ENCODE results near the gene PRKX. TPM values are rescaled to one million over a fixed set of nuclear protein-coding genes. Genes with fewer than 3 reads are reported as not detected.
"Not testable (repeated sequence)": the region's sequence is repeated elsewhere in the genome, so short reads cannot be mapped to it uniquely, and the experiment has no call there.

The PRKX gene
- total RNA-seq, 4 donors from 2014 or later = 27.8 to 43.7 (median 41.2) TPM

DNA sequence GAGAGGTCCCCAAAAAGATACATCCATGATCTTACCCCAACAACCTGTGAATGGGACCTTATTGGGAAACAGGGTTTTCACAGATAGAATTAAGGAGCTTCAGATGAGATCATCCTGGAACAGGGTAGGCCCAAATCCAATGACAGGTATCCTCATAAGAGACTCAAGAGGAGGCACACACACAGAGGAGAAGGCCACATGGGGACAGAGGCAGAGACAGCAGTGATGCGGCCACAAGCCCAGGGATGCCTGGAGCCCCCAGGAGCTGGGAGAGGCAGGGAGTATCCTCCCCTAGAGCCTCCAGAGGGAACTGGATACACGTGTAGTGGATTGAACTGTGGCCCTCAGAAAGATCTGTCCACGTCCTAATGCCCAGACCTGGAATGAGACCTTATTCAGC is 82.3 kb downstream of the PRKX start:
- DNase-seq (ENCODE audit: low spot score in 2 of 2) = no peak
- H3K4me3 ChIP-seq = no peak overlapping the region
- no peaks in the 10 kb centered on the region for H3K4me1 ChIP-seq
- no peak overlapping the region for H3K27ac ChIP-seq
- H3K27me3 ChIP-seq = no peaks in the 10 kb centered on the region
- TF ChIP-seq, protein P1, sequence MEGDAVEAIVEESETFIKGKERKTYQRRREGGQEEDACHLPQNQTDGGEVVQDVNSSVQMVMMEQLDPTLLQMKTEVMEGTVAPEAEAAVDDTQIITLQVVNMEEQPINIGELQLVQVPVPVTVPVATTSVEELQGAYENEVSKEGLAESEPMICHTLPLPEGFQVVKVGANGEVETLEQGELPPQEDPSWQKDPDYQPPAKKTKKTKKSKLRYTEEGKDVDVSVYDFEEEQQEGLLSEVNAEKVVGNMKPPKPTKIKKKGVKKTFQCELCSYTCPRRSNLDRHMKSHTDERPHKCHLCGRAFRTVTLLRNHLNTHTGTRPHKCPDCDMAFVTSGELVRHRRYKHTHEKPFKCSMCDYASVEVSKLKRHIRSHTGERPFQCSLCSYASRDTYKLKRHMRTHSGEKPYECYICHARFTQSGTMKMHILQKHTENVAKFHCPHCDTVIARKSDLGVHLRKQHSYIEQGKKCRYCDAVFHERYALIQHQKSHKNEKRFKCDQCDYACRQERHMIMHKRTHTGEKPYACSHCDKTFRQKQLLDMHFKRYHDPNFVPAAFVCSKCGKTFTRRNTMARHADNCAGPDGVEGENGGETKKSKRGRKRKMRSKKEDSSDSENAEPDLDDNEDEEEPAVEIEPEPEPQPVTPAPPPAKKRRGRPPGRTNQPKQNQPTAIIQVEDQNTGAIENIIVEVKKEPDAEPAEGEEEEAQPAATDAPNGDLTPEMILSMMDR (IDR thresholded peaks at IDR 0.05) = no peak
- TF ChIP-seq POLR2AphosphoS5 (IDR thresholded peaks at IDR 0.05) (no peak), POLR2A (IDR thresholded peaks at IDR 0.05) (no peak), EP300 (IDR thresholded peaks at IDR 0.05) (no peak)
- H3K36me3 ChIP-seq = peaks cover 4% of the 10 kb centered on the region
- 96% methylated on average over 3 of the region's 3 CpGs for WGBS
- H3K9me3 ChIP-seq = no peaks in the 10 kb centered on the region

DNA sequence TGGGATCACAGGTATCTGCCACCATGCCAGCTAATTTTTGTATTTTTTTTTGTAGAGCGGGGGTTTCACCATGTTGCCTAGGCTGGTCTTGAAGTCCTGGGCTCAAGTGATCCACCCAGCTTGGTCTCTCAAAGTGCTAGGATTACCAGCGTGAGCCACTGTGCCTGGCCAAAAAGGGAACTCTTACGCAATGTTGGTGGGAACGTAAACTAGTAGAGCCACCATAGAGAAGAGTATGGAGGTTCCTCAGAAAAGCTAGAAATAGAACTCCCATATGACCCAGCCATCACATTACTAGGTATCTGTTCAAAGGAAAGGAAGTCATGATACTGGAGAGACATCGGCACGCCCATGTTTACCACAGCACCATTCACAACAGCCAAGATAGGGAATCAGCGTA is 85.9 kb downstream of the PRKX start:
- H3K27ac ChIP-seq = no peak overlapping the region
- H3K4me3 ChIP-seq = no peak overlapping the region
- WGBS = 97% methylated on average over 7 of the region's 7 CpGs
- H3K36me3 ChIP-seq = peaks cover 3% of the 10 kb centered on the region
- no peaks in the 10 kb centered on the region for H3K9me3 ChIP-seq
- no peaks in the 10 kb centered on the region for H3K27me3 ChIP-seq
- TF ChIP-seq, protein P1 (IDR thresholded peaks at IDR 0.05) = no peak
- no peak for TF ChIP-seq POLR2AphosphoS5 (IDR thresholded peaks at IDR 0.05)
- TF ChIP-seq POLR2A (IDR thresholded peaks at IDR 0.05) = no peak
- no peak for TF ChIP-seq EP300 (IDR thresholded peaks at IDR 0.05)
- no peak for DNase-seq (ENCODE audit: low spot score in 2 of 2)
- H3K4me1 ChIP-seq = no peaks in the 10 kb centered on the region

DNA sequence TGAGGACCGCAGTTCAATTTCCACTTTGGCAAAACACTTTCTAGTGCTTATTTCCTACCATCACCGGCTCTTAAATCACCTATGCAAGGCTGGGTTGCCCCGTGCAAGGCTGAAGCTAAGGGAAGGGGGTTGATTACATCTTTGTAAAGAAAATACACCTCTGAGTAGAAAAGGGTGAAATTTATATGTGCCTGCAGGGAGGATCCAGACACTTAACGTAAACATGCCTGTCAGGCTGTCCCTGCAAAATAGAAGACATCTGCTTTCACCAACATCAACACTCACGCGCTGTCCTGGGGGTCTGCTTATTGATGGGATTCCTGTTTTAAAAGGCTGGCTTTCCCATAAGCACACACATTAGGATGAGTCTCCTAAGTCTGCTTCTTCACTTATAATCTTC is 92.0 kb downstream of the PRKX start:
- Histone ChIP-seq H3K4me3 (no peak overlapping the region), H3K9me3 (no peaks in the 10 kb centered on the region), H3K27me3 (no peaks in the 10 kb centered on the region), H3K27ac (no peak overlapping the region), H3K36me3 (peaks cover 13% of the 10 kb centered on the region), H3K4me1 (no peaks in the 10 kb centered on the region)
- no peak for TF ChIP-seq POLR2AphosphoS5 (IDR thresholded peaks at IDR 0.05)
- no peak for TF ChIP-seq EP300 (IDR thresholded peaks at IDR 0.05)
- TF ChIP-seq, protein P1 (IDR thresholded peaks at IDR 0.05) = no peak
- no peak for TF ChIP-seq POLR2A (IDR thresholded peaks at IDR 0.05)
- DNase-seq (ENCODE audit: low spot score in 2 of 2) = no peak
- WGBS = 82% methylated on average over 6 of the region's 6 CpGs

DNA sequence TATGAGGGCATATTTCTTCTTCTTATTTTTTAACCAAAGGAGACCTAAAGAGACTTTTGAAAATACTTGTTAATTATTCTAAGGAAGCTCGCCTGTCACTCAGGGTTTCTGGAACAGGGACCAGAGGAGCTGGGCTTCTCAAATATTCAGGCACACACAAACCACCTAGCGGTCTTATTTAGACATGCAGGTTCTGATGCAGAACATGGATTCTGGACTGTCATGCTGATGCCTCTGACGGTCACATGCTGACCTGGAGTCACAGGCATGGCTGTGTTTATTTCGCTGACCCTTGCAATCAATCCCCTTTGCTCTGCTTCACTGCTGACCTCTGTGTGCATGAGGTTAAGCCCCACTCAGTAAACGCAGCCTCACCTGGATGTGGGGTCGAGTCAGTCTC is 101.7 kb downstream of the PRKX start:
- WGBS = 89% methylated on average over 6 of the region's 6 CpGs
- not testable (repeated sequence) for DNase-seq (ENCODE audit: low spot score in 2 of 2)
- peaks cover 29% of the 10 kb centered on the region for H3K36me3 ChIP-seq

DNA sequence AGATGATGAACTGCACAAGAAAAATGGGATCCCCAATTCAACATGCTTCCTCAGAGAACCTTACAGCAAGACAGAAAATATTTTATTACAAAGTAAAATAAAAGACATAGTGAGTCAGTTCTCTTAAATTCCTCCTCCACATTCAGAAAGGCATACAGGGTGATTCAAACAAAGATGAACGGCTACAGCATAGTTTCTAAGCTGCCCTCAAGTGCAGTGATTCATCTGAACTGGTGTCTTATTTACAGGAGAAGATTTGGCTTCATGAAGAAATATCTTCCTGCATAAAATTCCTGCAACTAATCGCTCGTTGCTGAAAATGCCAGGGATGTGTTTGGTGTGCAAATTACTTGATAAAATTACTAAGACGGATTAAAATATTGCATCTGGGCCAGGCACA is 103.6 kb downstream of the PRKX start:
- WGBS = 91% methylated on average over 4 of the region's 4 CpGs
- Histone ChIP-seq H3K27me3 (no peaks in the 10 kb centered on the region), H3K4me1 (no peaks in the 10 kb centered on the region), H3K36me3 (peaks cover 22% of the 10 kb centered on the region), H3K27ac (no peak overlapping the region), H3K9me3 (no peaks in the 10 kb centered on the region), H3K4me3 (no peak overlapping the region)
- DNase-seq (ENCODE audit: low spot score in 2 of 2) = no peak
- TF ChIP-seq EP300 (IDR thresholded peaks at IDR 0.05) (no peak), POLR2AphosphoS5 (IDR thresholded peaks at IDR 0.05) (no peak), POLR2A (IDR thresholded peaks at IDR 0.05) (no peak)
- TF ChIP-seq, protein P1 (IDR thresholded peaks at IDR 0.05) = no peak

More for the DNA sequence above, 101.7 kb downstream of the PRKX start:
- H3K4me3 ChIP-seq, H3K27ac ChIP-seq, H3K4me1 ChIP-seq, H3K27me3 ChIP-seq, H3K9me3 ChIP-seq: not testable (repeated sequence)

DNA sequence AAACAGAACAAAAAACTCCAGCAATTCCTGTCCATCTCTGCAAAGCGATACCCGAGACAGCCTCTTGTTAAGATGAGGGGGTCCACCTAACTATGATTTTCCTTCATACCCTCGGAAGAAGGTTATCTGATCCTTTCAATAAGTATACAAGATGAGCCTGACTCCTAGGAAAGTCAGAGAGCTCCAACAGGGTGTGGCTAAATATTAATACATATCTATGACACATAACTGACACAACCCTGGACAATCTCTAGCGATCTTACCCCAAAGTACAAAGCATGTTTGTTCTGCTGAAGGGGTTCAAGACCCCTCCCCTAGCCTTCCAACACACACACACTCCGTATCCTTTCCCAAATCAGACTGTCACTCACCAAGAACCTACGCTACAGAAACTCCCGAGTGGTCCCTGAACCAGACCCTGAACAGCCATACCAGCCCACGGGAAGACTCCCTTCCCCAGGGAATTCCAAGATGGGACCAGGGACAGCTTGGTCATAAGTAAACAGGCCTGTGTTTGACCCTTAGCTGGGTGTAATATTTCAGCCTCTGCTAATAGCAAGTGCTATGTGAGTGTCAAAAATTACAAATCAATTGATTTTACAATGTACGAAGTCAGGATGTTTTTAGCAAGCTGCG is 110.3 kb downstream of the PRKX start:
- Histone ChIP-seq H3K36me3 (no peaks in the 10 kb centered on the region), H3K4me1 (no peaks in the 10 kb centered on the region), H3K4me3 (no peak overlapping the region), H3K27ac (no peak overlapping the region), H3K9me3 (no peaks in the 10 kb centered on the region), H3K27me3 (no peaks in the 10 kb centered on the region)
- no peak for DNase-seq (ENCODE audit: low spot score in 2 of 2)
- 88% methylated on average over 10 of the region's 10 CpGs for WGBS
- no peak for TF ChIP-seq EP300 (IDR thresholded peaks at IDR 0.05)
